ENCODE results near the gene H2AZ2.
"Not testable (repeated sequence)": the region's sequence is repeated elsewhere in the genome, so short reads cannot be mapped to it uniquely, and the experiment has no call there.

The H2AZ2 gene

DNA sequence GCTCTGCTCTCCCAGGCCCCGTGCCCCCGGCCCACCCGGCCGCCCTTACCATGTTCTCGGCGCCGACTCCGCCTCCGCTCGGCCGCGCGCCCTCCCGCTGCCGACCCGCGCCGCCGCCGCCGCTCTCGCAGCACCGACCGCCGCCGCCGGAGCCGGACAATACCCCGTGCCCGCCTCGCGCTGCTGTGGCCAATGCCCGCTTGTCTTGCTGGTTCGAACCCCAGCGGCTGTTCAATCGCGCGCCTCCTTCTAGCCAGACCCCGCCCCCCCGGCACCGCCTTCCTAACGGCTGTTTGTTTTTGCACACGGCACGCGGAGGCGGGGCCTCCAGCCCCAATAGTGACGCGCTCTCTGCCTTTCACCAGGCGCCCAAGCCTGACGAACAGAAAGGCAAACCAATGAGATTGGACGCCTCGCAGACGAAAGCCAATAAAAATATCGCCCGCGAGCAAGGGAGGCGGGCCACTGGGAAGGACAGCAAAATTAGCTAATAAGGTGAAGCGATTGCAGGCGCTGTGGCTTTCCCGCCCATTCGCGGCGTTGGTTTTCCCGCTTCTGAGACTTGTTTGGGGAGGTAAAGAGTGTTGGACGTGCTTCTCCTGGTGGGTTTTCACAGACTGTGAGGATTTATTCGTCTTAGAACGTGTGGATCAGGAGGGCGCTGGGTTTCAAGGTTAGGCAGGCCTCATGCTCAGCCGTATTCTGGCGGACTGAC is at the start of gene H2AZ2:
TSS of gene H2AZ2 (minus strand) at position 168 of the 715 bp plus-strand sequence. CDS start at position 52, 116 bp downstream.
- peak; percentile 96 for DNase-seq (ENCODE audit: low spot score)

DNA sequence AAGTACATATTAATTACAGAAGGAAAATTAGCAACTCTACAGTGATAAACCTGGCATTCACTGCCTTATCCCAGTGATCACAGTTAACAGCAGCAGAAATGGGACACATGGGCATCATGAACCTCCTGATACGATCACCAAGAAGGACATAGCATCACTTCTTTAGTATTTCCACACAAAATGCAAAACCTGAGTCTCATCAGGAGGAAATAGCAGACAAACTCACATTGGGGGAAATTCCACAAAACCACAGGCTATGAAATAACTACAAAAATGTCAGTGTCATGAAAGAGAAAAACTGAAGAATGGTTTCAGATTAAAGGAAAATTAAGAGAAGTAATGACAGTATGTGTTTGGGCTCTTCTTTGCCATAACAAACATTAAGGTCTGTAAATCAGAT is 49.4 kb upstream of the H2AZ2 start:
- DNase-seq (ENCODE audit: low spot score), result no peak

- DNase-seq (ENCODE audit: low spot score), result no peak
Measured at GRCh38 chr7:44894888-44895580, 47.1 kb upstream of the H2AZ2 start.

- no peak for DNase-seq (ENCODE audit: low spot score)
Measured at GRCh38 chr7:44893710-44894234, 45.9 kb upstream of the H2AZ2 start.

GRCh38 chr7:44891791-44892190 is 43.9 kb upstream of the H2AZ2 start:
- DNase-seq (ENCODE audit: low spot score), result no peak

DNA sequence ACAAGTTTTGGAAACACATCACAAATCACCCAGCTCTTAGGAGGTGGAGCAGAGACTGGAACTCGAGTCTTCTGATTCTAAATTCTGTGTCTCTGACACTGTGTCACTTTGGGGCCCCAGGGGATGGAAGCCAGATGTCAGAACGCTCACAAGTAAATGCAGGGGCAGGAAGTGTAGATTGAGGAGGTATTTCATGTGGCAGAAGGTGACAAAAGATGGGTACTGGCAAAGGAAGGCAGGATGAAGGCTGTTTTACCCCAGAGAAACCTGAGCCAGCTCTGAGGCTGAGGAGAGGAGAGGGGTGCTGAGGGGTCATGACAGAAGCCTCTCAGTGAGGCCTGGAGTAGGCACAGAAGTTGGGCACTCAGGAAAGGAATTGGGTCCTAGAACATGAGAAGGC is 43.5 kb upstream of the H2AZ2 start:
- no peak for DNase-seq (ENCODE audit: low spot score)

DNA sequence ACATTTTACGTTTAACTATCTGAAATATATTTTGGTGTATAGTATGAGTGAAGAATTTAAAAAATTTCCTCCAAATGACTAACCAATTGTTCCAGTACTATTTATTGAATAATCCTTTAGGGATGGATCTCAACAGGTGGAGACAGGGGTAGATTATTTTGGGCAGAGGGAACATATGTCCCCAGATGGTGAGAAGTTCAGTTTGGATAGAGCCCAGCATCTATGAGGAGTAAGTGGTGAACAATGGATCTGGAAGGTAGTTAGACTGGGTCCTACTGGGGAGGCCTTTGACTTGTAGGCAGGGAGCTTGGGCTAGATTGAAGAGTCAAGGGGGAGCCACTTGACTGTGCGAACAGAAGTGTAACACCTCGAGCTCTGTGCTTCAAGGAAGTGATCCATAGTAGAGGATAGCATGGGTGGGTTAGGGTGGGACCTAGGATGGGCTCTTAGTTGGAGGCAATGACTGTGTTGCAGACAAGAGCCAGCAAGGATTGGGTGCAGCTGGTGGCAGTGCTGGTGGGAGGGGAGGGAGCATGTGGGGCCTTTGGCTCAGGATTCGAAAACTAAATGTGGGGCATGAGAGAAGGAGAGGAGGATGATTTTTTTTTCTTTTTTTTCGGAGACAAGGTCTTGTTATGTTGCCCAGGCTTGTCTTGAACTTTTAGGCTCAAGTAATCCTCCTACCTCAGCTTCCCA is 41.3 kb upstream of the H2AZ2 start:
- DNase-seq (ENCODE audit: low spot score), result no peak

- no peak for DNase-seq (ENCODE audit: low spot score)
Measured at GRCh38 chr7:44887293-44887692, 39.4 kb upstream of the H2AZ2 start.

DNA sequence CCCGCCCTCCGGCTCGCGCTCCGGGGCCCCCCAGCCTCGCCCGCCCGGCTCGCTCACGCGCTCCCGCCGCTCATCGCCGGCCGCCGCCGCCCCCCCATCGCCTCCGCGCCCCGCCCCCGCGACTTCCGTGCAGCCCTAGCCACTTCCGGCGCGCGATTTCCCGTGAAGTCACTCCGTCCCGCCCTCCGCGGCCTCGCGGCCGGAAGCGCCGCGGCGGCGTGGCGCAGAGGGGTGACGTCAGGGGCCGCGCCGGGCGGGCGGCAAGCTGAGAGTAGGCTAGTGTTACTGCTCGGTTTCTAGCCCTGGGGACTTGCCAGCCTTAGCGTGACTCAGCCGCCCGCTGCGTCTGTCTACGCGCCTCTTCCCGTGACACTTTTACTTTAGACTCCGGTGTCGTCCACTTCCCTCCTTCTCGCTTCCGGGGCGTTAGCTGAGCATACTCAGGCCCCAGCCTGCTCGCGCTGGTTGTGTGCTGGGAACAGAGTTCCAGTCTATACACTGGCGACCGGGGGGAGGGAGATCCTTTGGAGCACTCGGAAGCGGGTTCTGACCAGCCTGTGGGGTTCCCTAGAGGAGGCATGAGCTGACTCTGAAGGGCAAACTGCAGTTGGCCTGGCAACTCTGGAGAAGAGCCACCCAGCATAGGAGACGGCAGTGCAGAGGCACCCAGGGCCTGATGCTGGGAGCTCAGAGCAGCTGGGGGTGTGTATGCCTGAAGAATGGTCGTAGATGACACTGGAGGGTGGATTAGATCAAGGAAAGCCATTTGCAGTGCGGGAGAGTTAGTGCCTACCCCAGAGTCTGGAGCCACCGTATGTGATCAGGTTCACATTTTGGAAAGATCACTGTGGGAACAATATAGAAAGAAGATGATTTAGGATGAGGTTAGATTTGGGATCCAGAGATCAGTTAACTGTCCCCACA is 37.8 kb upstream of the H2AZ2 start, which contains the start of gene PURB:
TSS of gene PURB (minus strand) at position 137 of the 924 bp plus-strand sequence. CDS start 182 bp downstream, outside the sequence.
- peak; percentile 97 for DNase-seq (ENCODE audit: low spot score)

DNA sequence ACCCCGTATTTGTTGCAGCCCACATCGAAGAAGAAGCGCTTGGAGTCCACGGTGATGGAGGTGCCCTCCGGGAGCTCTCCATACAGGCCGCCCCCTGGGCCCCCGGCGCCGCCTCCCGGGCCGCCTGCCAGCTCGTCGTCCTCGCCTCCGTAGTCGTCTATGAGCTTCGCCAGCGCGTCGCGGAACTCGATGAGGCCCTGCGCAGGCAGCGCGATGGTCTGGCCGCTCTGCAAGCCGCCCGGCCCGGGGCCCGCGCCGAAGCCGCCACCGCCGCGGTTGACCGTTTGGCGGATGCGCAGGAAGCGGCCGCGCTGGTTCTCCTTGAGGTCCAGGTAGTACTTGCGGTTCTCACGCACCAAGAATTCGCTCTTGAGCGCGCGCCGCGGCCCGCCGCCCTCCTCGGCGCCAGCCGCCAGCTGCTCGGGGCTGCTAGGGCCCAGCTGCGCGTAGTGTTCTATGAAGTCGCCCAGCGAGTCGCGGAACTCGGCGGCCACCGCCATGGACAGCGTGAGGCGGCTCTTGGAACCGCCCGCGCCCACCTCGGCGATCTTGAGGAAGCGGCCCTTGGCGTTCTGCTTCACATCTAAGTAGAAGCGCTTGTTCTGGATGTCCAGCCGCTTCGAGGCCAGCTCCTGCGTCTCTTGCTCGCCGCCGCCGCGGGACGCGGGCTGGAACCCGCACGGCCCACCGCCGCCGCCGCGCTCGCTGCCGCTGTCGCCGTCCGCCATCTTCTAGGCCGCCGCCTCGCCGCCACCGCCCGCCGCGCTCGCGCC is 36.9 kb upstream of the H2AZ2 start:
- DNase-seq (ENCODE audit: low spot score), result peak; percentile 38

- DNase-seq (ENCODE audit: low spot score), result no peak
Measured at GRCh38 chr7:44883961-44884620, 36.2 kb upstream of the H2AZ2 start.

- no peak for DNase-seq (ENCODE audit: low spot score)
Measured at GRCh38 chr7:44882899-44883298, 35.0 kb upstream of the H2AZ2 start.

GRCh38 chr7:44881610-44882009 is 33.7 kb upstream of the H2AZ2 start:
- DNase-seq (ENCODE audit: low spot score), result no peak

GRCh38 chr7:44881066-44881600 is 33.2 kb upstream of the H2AZ2 start:
- no peak for DNase-seq (ENCODE audit: low spot score)

- DNase-seq (ENCODE audit: low spot score), result no peak
Measured at GRCh38 chr7:44880317-44881018, 32.6 kb upstream of the H2AZ2 start.

GRCh38 chr7:44876393-44876792 is 28.5 kb upstream of the H2AZ2 start:
- no peak for DNase-seq (ENCODE audit: low spot score)

DNA sequence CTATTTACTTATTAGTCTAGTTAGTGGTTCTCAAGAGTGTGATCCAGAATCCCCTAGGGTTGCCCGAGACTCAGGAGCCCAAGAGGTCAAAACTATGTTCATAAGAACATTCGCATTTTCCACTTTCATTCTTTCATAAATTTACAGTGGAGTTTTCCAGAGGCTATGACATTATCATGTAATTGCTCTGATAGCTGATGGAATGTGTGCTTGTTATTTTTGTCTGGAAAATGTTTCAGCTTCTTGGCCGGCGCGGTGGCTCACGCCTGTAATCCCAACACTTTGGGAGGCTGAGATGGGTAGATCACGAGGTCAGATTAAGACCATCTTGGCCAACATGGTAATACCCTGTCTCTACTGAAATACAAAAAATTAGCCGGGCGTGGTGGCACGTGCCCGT is 27.4 kb upstream of the H2AZ2 start:
- DNase-seq (ENCODE audit: low spot score), result no peak

DNA sequence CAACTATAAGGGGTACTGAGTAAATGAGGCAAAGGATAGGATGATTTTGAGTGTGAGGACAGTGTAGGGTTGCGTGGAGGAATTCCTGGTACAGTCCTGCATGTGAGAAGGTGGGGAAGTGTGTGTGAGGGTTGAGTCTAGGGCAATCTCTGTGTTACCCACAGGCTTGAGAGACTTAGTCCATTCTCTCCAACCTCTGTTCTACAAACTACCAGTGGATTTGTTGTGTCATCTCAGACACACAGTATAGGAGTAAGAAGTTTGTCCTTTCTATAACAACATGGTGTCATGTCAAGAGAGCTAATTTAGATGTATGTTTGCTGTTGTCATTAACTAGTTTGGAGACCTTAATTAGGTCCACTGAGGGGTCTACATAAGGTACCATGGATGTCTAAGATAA is 24.9 kb upstream of the H2AZ2 start:
- no peak for DNase-seq (ENCODE audit: low spot score)

- not testable (repeated sequence) for DNase-seq (ENCODE audit: low spot score)
Measured at GRCh38 chr7:44871918-44872317, 24.0 kb upstream of the H2AZ2 start.

Measured in iPS-NIHi11 (cell line).